22Rv1 (cell line): ENCODE results near the gene CFAP70.

Experiments
- CTCF ChIP-seq: fragments of 450-650 bp; IDR thresholded peaks from 2 replicates; pipeline ENCODE4 v1.5.1; 2017; ENCODE audit warnings: mild to moderate bottlenecking
- ZFX ChIP-seq: fragments of 450-650 bp; IDR thresholded peaks from 2 replicates; pipeline ENCODE4 v1.6.1; 2017; ENCODE audit warnings: antibody characterized with exemption, borderline replicate concordance

- no peak for TF ChIP-seq CTCF
- TF ChIP-seq ZFX: no peak
Observed at GRCh38 chr10:73238990-73239566, 119.6 kb downstream of the CFAP70 start.
